HepG2 (cell line): ENCODE results near the gene FURIN.

Experiments used
- EZH2 ChIP-seq: conservative IDR thresholded peaks from 2 replicates; pipeline ENCODE4 v1.6.1; 2012; ENCODE audit warnings: mild to moderate bottlenecking, low read depth, low read length, moderate library complexity
- FOXJ3 ChIP-seq: sonication (generic); formaldehyde crosslinking; IDR thresholded peaks from 2 replicates; pipeline ENCODE4 v1.4.0; 2020; ENCODE audit warnings: missing genetic modification reagents, mild to moderate bottlenecking, borderline replicate concordance
- GABPA ChIP-seq, 2 experiments: IDR thresholded peaks; 2 replicates each; pipeline ENCODE4 v1.6.1; 2011 to 2016; ENCODE audit warnings: low read depth in 2 of 2, low read length in 1 of 2, missing biosample characterization in 1 of 2, missing genetic modification characterization in 1 of 2
- HCFC1 ChIP-seq: fragments of 150-350 bp; IDR thresholded peaks from 2 replicates; pipeline ENCODE4 v1.6.1; 2014; ENCODE audit warnings: low read depth, low read length
- HMG20B ChIP-seq: conservative IDR thresholded peaks from 2 replicates; pipeline ENCODE4 v1.6.1; 2016; ENCODE audit warnings: missing genetic modification reagents, missing compliant biosample characterization
- NR2C2 ChIP-seq: sonication (generic); formaldehyde crosslinking; IDR thresholded peaks from 2 replicates; pipeline ENCODE4 v1.4.0; 2020; ENCODE audit warnings: missing genetic modification reagents, mild to moderate bottlenecking, moderate library complexity, borderline replicate concordance
- POLR2AphosphoS5 ChIP-seq: IDR thresholded peaks from 2 replicates; pipeline ENCODE4 v1.6.1; 2012; ENCODE audit warnings: low read depth, low read length
- RAD21 ChIP-seq: fragments of 450-650 bp; formaldehyde crosslinking; IDR thresholded peaks from 2 replicates; pipeline ENCODE4 v1.5.0; 2020; ENCODE audit warnings: mild to moderate bottlenecking
- U2AF1 ChIP-seq: fragments of 200-400 bp; formaldehyde crosslinking; optimal IDR thresholded peaks from 2 replicates; pipeline ENCODE3; 2017; ENCODE audit warnings: mild to moderate bottlenecking, low read depth, low read length
- ZBTB1 ChIP-seq: sonication (generic); formaldehyde crosslinking; IDR thresholded peaks from 2 replicates; pipeline ENCODE4 v1.4.0; 2020; ENCODE audit warnings: missing genetic modification reagents, borderline replicate concordance
- ZNF605 ChIP-seq: sonication (generic); formaldehyde crosslinking; IDR thresholded peaks from 2 replicates; pipeline ENCODE4 v1.8.0; 2022; ENCODE audit warnings: mild to moderate bottlenecking, missing genetic modification reagents
- TF ChIP-seq, protein P1 (sequence below): sonication (generic); formaldehyde crosslinking; IDR thresholded peaks from 2 replicates; pipeline ENCODE4 v1.5.1; 2020; ENCODE audit warnings: mild to moderate bottlenecking, missing genetic modification reagents, borderline replicate concordance
- TF ChIP-seq, protein P2 (sequence below): sonication (generic); formaldehyde crosslinking; IDR thresholded peaks from 2 replicates; pipeline ENCODE4 v1.4.0; 2020; ENCODE audit warnings: missing genetic modification reagents
- TF ChIP-seq, protein P3 (sequence below): sonication (generic); formaldehyde crosslinking; IDR thresholded peaks from 2 replicates; pipeline ENCODE4 v1.5.0; 2020; ENCODE audit warnings: mild to moderate bottlenecking, missing genetic modification reagents

DNA sequence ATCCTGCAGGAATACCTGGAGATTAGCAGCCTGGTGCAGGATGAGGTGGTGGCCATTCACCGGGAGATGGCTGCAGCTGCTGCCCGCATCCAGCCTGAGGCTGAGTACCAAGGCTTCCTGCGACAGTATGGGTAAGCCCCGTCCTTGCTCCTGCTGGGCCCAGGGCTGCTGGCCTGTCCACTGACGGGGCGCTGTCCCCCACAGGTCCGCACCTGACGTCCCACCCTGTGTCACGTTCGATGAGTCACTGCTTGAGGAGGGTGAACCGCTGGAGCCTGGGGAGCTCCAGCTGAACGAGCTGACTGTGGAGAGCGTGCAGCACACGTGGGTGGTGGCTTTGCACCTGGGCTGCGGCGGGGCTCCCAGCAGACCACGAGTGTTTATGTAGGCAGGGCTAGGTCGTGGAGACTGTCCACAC lies 20.9 kb downstream of the FURIN start:
- TF ChIP-seq EZH2 (no peak), FOXJ3 (no peak), GABPA (IDR thresholded peaks at IDR 0.05; ENCODE audit: low read depth, low read length) (no peak), GABPA (CRISPR knock-in tag; IDR thresholded peaks at IDR 0.05; ENCODE audit: low read depth) (no peak), NR2C2 (CRISPR knock-in tag) (no peak), HCFC1 (no peak), ZBTB1 (CRISPR knock-in tag) (no peak), RAD21 (no peak), HMG20B (CRISPR knock-in tag) (no peak), POLR2AphosphoS5 (no peak), ZNF605 (CRISPR knock-in tag) (no peak), U2AF1 (no peak)
- TF ChIP-seq, protein P1, sequence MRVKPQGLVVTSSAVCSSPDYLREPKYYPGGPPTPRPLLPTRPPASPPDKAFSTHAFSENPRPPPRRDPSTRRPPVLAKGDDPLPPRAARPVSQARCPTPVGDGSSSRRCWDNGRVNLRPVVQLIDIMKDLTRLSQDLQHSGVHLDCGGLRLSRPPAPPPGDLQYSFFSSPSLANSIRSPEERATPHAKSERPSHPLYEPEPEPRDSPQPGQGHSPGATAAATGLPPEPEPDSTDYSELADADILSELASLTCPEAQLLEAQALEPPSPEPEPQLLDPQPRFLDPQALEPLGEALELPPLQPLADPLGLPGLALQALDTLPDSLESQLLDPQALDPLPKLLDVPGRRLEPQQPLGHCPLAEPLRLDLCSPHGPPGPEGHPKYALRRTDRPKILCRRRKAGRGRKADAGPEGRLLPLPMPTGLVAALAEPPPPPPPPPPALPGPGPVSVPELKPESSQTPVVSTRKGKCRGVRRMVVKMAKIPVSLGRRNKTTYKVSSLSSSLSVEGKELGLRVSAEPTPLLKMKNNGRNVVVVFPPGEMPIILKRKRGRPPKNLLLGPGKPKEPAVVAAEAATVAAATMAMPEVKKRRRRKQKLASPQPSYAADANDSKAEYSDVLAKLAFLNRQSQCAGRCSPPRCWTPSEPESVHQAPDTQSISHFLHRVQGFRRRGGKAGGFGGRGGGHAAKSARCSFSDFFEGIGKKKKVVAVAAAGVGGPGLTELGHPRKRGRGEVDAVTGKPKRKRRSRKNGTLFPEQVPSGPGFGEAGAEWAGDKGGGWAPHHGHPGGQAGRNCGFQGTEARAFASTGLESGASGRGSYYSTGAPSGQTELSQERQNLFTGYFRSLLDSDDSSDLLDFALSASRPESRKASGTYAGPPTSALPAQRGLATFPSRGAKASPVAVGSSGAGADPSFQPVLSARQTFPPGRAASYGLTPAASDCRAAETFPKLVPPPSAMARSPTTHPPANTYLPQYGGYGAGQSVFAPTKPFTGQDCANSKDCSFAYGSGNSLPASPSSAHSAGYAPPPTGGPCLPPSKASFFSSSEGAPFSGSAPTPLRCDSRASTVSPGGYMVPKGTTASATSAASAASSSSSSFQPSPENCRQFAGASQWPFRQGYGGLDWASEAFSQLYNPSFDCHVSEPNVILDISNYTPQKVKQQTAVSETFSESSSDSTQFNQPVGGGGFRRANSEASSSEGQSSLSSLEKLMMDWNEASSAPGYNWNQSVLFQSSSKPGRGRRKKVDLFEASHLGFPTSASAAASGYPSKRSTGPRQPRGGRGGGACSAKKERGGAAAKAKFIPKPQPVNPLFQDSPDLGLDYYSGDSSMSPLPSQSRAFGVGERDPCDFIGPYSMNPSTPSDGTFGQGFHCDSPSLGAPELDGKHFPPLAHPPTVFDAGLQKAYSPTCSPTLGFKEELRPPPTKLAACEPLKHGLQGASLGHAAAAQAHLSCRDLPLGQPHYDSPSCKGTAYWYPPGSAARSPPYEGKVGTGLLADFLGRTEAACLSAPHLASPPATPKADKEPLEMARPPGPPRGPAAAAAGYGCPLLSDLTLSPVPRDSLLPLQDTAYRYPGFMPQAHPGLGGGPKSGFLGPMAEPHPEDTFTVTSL = no peak
- TF ChIP-seq, protein P2, sequence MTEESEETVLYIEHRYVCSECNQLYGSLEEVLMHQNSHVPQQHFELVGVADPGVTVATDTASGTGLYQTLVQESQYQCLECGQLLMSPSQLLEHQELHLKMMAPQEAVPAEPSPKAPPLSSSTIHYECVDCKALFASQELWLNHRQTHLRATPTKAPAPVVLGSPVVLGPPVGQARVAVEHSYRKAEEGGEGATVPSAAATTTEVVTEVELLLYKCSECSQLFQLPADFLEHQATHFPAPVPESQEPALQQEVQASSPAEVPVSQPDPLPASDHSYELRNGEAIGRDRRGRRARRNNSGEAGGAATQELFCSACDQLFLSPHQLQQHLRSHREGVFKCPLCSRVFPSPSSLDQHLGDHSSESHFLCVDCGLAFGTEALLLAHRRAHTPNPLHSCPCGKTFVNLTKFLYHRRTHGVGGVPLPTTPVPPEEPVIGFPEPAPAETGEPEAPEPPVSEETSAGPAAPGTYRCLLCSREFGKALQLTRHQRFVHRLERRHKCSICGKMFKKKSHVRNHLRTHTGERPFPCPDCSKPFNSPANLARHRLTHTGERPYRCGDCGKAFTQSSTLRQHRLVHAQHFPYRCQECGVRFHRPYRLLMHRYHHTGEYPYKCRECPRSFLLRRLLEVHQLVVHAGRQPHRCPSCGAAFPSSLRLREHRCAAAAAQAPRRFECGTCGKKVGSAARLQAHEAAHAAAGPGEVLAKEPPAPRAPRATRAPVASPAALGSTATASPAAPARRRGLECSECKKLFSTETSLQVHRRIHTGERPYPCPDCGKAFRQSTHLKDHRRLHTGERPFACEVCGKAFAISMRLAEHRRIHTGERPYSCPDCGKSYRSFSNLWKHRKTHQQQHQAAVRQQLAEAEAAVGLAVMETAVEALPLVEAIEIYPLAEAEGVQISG (CRISPR knock-in tag) = no peak
- TF ChIP-seq, protein P3, sequence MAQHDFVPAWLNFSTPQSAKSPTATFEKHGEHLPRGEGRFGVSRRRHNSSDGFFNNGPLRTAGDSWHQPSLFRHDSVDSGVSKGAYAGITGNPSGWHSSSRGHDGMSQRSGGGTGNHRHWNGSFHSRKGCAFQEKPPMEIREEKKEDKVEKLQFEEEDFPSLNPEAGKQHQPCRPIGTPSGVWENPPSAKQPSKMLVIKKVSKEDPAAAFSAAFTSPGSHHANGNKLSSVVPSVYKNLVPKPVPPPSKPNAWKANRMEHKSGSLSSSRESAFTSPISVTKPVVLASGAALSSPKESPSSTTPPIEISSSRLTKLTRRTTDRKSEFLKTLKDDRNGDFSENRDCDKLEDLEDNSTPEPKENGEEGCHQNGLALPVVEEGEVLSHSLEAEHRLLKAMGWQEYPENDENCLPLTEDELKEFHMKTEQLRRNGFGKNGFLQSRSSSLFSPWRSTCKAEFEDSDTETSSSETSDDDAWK = no peak
